Muscle layer of colon (tissue), 2 donors: ENCODE measurements around the gene LIX1L.
"Not testable (repeated sequence)": the region's sequence is repeated elsewhere in the genome, so short reads cannot be mapped to it uniquely, and the experiment has no call there.

Source experiments
- H3K27ac ChIP-seq: one replicate; pipeline ENCODE4 v1.7.0; 2013; ENCODE audit warnings: low read depth, mild to moderate bottlenecking, low read length, moderate library complexity
- H3K27me3 ChIP-seq, 2 donors: one replicate each; pipeline ENCODE4 v1.7.0; 2013; ENCODE audit warnings: low read length in 2 of 2, mild to moderate bottlenecking in 2 of 2; ENCODE audit not compliant: insufficient read depth in 2 of 2, control insufficient read depth in 1 of 2
- H3K36me3 ChIP-seq: one replicate; pipeline ENCODE4 v1.7.0; 2013; ENCODE audit warnings: mild to moderate bottlenecking, low read length; ENCODE audit not compliant: insufficient read depth
- H3K4me1 ChIP-seq: one replicate; pipeline ENCODE4 v1.7.0; 2013; ENCODE audit warnings: mild to moderate bottlenecking, low read length; ENCODE audit not compliant: insufficient read depth
- H3K4me3 ChIP-seq, 2 donors: one replicate each; pipeline ENCODE4 v1.7.0; 2013; ENCODE audit warnings: low read length in 2 of 2, low read depth in 1 of 2, mild to moderate bottlenecking in 1 of 2, moderate library complexity in 1 of 2
- H3K9ac ChIP-seq: one replicate; pipeline ENCODE4 v1.7.0; 2013; ENCODE audit warnings: low read length
- H3K9me3 ChIP-seq: one replicate; pipeline ENCODE4 v1.7.0; 2013; ENCODE audit warnings: mild to moderate bottlenecking, low read length
- donor health status: abdominal sarcoma.
- donor health status: Adenocarcinoma of cecum.

The LIX1L gene

DNA sequence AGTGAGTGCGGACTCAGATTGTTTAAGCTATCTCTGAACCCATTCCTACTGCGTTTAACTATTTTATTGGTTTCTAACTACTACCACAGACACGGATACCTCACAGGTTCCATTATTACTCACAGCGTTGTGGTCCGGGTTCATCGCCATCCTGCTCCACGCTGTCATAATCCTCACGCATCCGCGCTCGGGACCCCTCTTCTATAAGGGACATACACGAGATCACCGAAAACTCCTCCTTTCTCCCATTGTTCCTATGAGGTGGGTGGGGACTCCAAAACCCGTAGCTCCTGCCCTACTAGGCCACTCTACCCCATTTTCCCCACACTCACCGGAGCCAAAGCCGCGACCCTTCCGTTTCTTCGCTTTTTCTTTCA lies 31.1 kb downstream of the LIX1L start:
- no peaks in the 10 kb centered on the region for H3K27me3 ChIP-seq
- H3K4me3 ChIP-seq, result peak overlapping the region; percentile 75 to 94
- H3K9me3 ChIP-seq, result no peaks in the 10 kb centered on the region
- H3K9ac ChIP-seq, result peak overlapping the region; percentile 78
- H3K27ac ChIP-seq, result peak overlapping the region; percentile 91
- peaks cover 8% of the 10 kb centered on the region for H3K36me3 ChIP-seq
- peaks cover 16% of the 10 kb centered on the region for H3K4me1 ChIP-seq

- H3K36me3 ChIP-seq, result peaks cover 8% of the 10 kb centered on the region
- H3K27ac ChIP-seq, result no peak overlapping the region
- H3K27me3 ChIP-seq, result no peaks in the 10 kb centered on the region
- H3K4me3 ChIP-seq, result no peak overlapping the region
- no peak overlapping the region for H3K9ac ChIP-seq
- peaks cover 28% of the 10 kb centered on the region for H3K4me1 ChIP-seq
- H3K9me3 ChIP-seq, result no peaks in the 10 kb centered on the region
Measured at GRCh38 chr1:145922266-145922665, 35.6 kb downstream of the LIX1L start.

GRCh38 chr1:145920297-145920696 lies 37.5 kb downstream of the LIX1L start:
- H3K9ac ChIP-seq, H3K9me3 ChIP-seq, H3K4me3 ChIP-seq, H3K27ac ChIP-seq, H3K27me3 ChIP-seq: not testable (repeated sequence)
- Histone ChIP-seq H3K36me3 (peaks cover 10% of the 10 kb centered on the region), H3K4me1 (peaks cover 18% of the 10 kb centered on the region)

DNA sequence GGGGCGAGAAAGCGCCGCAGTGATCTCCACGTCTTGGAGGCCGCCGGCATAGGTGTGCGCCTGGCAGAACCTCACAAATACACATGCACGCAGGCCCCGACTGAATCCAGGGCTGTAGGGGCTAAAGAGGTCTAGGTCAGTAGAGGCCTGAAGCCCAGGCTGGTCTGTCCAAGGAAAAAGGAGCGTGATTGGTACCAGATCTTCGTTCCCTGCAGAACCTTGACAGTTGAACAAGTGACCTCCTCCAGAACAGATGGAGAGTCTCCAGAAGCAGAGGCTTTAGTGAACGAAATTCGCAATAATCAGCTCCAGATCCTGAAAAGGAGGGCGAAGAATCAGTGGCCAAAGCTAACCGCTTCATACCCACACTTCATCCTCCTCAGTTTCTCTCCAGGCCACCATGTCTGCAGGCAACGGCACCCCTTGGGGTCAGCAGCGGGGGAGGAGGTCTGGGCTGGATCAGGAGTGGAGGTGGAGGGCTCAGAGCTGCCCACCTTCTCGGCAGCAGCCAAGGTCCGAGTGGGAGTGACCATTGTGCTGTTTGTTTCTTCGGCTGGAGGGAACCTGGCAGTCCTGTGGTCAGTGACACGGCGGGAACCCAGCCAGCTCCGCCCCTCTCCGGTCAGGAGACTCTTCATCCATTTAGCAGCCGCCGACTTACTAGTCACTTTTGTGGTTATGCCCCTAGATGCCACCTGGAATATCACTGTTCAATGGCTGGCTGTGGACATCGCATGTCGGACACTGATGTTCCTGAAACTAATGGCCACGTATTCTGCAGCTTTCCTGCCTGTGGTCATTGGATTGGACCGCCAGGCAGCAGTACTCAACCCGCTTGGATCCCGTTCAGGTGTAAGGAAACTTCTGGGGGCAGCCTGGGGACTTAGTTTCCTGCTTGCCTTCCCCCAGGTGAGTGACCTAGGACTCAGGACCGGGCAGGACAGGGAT lies 38.6 kb downstream of the LIX1L start:
- Histone ChIP-seq H3K4me1 (peaks cover 18% of the 10 kb centered on the region), H3K9me3 (no peaks in the 10 kb centered on the region)

GRCh38 chr1:145918144-145918991 lies 39.4 kb downstream of the LIX1L start, which contains the start of gene PEX11B:
TSS of gene PEX11B (minus strand) at chr1:145918717. CDS start at chr1:145918688, 29 bp downstream.
- peak within 1 kb of the TSS; percentile 98 for H3K9ac ChIP-seq
- no peaks in the 10 kb centered on the region for H3K27me3 ChIP-seq
- H3K36me3 ChIP-seq, result peaks cover 25% of the 10 kb centered on the region
- H3K27ac ChIP-seq, result peak within 1 kb of the TSS; percentile 92
- H3K9me3 ChIP-seq, result no peaks in the 10 kb centered on the region
- H3K4me1 ChIP-seq, result peaks cover 18% of the 10 kb centered on the region
- peak within 1 kb of the TSS; percentile 78 to 97 for H3K4me3 ChIP-seq

More for the DNA sequence above, 38.6 kb downstream of the LIX1L start:
- H3K4me3 ChIP-seq, result peak overlapping the region; percentile 78 to 97
- H3K27ac ChIP-seq, result peak overlapping the region; percentile 92
- no peaks in the 10 kb centered on the region for H3K27me3 ChIP-seq
- peaks cover 18% of the 10 kb centered on the region for H3K36me3 ChIP-seq
- peak overlapping the region; percentile 98 for H3K9ac ChIP-seq

- H3K36me3 ChIP-seq, result peaks cover 27% of the 10 kb centered on the region
- H3K27me3 ChIP-seq, result no peaks in the 10 kb centered on the region
- peak overlapping the region; percentile 78 to 97 for H3K4me3 ChIP-seq
- peaks cover 18% of the 10 kb centered on the region for H3K4me1 ChIP-seq
- peak overlapping the region; percentile 92 for H3K27ac ChIP-seq
- H3K9ac ChIP-seq, result peak overlapping the region; percentile 98
- no peaks in the 10 kb centered on the region for H3K9me3 ChIP-seq
Measured at GRCh38 chr1:145917595-145917994, 40.2 kb downstream of the LIX1L start.

DNA sequence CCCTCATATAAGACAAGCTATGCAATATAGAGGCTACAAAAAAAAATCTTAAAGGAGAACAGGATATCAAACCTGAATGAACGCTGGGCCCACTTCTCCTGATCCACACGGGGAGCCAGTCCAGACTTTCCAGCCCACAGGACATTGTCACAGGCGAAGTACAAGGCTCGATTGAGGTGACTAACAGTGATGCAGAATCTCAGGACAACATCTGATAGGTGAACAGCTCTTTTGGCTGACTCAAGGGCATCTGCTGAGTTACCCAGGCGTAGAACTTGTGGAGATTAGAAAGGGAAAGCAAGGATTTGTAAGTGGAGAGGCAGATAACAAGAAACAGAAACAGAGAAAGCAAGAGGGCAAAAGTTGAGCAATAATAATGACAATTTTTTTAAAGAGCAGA lies 41.1 kb downstream of the LIX1L start:
- no peak overlapping the region for H3K9ac ChIP-seq
- H3K36me3 ChIP-seq, result peaks cover 32% of the 10 kb centered on the region
- no peak overlapping the region for H3K27ac ChIP-seq
- H3K27me3 ChIP-seq, result no peaks in the 10 kb centered on the region
- H3K4me3 ChIP-seq, result no peak overlapping the region
- no peaks in the 10 kb centered on the region for H3K9me3 ChIP-seq
- peaks cover 18% of the 10 kb centered on the region for H3K4me1 ChIP-seq

- Histone ChIP-seq H3K9ac (no peak overlapping the region), H3K27me3 (no peaks in the 10 kb centered on the region), H3K9me3 (no peaks in the 10 kb centered on the region), H3K36me3 (peaks cover 44% of the 10 kb centered on the region), H3K4me1 (peaks cover 4% of the 10 kb centered on the region), H3K27ac (no peak overlapping the region), H3K4me3 (no peak overlapping the region)
Measured at GRCh38 chr1:145912128-145912641, 45.6 kb downstream of the LIX1L start.

- no peak overlapping the region for H3K4me3 ChIP-seq
- no peak overlapping the region for H3K27ac ChIP-seq
- H3K9me3 ChIP-seq, result no peaks in the 10 kb centered on the region
- peaks cover 4% of the 10 kb centered on the region for H3K4me1 ChIP-seq
- no peaks in the 10 kb centered on the region for H3K27me3 ChIP-seq
- H3K36me3 ChIP-seq, result peaks cover 22% of the 10 kb centered on the region
- no peak overlapping the region for H3K9ac ChIP-seq
Measured at GRCh38 chr1:145908653-145909052, 49.2 kb downstream of the LIX1L start.

GRCh38 chr1:145906954-145907753 lies 50.7 kb downstream of the LIX1L start:
- Histone ChIP-seq H3K27me3 (no peaks in the 10 kb centered on the region), H3K4me3 (no peak overlapping the region), H3K9me3 (no peaks in the 10 kb centered on the region), H3K4me1 (peaks cover 4% of the 10 kb centered on the region), H3K27ac (no peak overlapping the region), H3K36me3 (peaks cover 15% of the 10 kb centered on the region), H3K9ac (no peak overlapping the region)
